NCI-H345 treated with DMSO at 0.1 percent for 48 hours (cell line): Measurements from ENCODE around the gene ZRANB1.
A peak's percentile ranks its signal among the peaks of the same experiment; 100 is the strongest.

Experiments used
- DNase-seq: peaks from one replicate; lab custom pipeline; 2025; ENCODE audit not compliant: unreplicated experiment; lab: John Stamatoyannopoulos, UW

Gene ZRANB1

DNA sequence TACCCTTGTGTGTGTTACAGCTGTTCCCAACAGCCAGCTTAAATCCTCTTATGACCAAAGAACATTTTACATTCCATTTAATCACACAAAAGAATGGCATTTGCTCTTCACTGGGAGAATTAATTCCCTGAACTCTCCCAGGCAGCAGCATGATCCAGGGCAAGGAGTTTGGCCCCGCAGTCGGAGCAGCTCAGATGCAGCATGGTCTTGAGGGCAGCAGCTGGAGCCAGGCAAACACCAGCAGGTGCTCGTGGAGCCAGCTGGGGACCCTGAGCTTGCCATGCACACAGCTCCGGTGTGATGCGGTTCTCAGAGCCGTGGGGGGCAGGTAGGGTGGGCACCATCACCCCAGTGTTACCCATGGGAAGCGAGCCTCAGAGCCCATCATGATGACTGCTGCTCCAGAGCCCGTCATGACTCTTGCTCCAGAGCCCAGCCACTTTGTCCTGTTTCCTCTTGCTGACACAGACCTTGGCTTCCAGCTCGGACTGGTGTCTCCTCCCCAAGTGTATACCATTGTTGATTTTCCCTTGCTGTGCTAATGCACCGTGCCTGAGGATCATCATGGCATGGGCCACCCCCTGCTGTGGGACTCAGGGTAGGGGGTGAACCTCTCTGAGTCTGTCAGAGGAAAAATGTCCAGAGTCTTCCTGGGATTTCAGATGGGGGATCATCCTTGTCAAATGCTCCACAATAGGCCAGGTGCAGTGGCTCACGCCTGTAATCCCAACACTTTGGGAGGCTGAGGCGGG is 75.8 kb downstream of the ZRANB1 start:
- peak; percentile 53 for DNase-seq

- DNase-seq = no peak
Observed at GRCh38 chr10:125018576-125019143, 76.7 kb downstream of the ZRANB1 start.

DNA sequence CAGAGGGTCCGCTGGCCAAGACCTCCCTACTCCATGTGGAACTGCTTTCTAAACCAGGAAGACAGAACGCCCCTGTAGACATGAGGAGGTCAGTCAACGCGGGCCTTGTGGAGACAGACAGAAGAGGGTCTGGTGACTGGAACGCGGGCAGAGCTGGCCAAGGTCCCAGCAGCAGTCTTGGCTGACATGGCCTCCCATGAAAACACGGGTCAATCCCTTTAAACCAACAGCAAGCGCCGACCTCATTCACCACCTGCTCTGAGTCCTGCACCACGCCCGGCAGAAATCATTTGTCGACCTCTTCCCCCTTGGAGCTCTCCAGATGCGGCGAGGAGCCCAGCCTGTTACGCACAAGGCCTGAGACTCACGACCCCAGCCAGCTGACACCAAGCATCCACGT is 78.5 kb downstream of the ZRANB1 start:
- DNase-seq = no peak

DNA sequence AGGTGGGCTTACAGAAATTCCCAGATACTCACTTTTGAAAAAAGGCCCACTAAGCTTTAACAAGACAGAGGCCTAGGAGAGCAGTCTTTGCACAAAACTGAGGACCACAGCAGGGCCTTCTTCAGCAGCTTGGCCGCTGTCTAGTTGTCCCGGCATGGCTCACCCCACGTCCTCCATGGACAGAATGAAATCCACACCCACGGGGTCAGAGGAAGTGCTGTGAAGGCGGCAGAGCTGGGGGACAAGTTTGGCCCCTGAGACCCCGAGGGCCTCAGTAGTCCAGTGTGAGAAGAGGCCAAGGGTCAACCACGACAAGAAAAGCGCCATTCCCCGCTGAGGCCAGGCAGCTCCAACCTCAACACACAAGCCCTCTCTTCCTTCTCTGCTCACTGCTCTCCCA is 78.9 kb downstream of the ZRANB1 start:
- no peak for DNase-seq

GRCh38 chr10:125021686-125022344 is 79.9 kb downstream of the ZRANB1 start:
- no peak for DNase-seq

- DNase-seq = no peak
Observed at GRCh38 chr10:125022671-125023070, 80.7 kb downstream of the ZRANB1 start.

DNA sequence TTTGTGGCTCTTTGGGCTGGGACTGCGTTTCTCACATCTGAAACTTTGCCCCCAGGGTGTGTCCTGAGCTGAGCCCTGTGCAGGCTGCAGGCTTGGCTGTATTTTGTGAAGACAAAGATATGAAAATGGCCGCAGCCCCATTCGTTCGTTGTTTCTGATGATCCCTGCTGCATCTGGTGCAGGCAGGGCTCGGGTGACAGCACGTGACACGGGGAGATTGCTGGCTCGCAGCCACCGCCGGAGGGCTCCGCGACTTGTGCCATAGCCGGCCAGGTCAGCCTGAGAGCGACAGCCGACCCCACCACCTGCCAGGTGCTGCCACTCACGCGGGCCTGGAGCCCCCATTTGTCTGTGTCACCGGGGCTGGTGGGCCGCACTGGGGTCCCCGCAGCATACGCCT is 81.3 kb downstream of the ZRANB1 start:
- DNase-seq = no peak

GRCh38 chr10:125023862-125024496 is 82.1 kb downstream of the ZRANB1 start:
- peak; percentile 55 for DNase-seq

DNA sequence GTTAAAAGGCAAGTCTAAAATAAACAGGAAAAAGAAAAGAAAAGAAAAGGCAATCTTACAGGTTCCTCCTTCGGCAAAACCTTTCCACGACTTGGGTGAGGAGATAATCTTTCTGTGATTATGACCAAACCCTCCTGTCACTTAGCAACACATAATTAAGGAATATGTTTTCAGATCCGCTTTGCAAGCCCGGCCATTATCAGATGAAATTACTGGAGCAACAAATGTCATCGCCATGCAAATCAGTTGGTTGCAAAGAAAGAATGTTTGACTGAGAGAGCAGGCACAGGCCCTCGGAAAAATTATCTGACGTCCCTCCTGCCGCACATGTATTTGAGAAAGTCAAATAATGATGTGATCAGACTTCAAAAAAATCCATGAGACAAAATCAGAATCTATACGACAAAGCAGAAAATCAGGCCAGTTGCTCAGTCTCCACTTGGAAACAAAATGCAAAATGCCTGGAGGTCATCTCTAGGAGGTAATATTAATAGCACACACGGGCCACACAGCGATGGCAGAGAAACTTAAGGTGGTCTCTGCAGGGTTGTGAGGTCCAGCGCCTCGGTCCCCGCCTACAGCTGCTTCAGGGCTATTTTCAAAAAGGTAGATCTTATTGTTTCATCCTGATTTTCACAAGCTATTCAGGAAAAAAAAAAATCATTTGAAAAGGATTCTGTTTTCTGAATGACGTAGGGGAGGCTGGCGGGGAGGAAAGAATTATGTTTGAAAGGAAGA is 82.7 kb downstream of the ZRANB1 start:
- DNase-seq = no peak

DNA sequence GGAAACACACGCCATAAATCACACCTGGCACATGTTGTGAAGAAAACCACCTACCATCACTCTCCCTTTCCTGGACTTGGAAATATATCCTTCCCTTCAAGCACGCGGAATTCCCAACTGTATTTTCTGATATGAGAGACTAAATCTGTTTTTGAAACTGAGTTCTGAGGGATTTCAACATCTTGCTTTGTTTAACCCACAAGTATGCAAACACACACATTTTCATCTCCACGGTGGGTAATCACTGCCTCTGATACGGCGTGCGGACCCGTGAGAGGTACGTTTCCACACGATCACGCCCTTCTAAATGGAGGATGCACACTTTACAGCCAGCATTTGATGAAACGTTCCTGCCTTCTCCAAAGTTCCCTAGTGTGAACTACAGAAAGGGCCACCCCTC is 83.4 kb downstream of the ZRANB1 start:
- no peak for DNase-seq

GRCh38 chr10:125026036-125026931 is 84.4 kb downstream of the ZRANB1 start:
- DNase-seq = no peak

DNA sequence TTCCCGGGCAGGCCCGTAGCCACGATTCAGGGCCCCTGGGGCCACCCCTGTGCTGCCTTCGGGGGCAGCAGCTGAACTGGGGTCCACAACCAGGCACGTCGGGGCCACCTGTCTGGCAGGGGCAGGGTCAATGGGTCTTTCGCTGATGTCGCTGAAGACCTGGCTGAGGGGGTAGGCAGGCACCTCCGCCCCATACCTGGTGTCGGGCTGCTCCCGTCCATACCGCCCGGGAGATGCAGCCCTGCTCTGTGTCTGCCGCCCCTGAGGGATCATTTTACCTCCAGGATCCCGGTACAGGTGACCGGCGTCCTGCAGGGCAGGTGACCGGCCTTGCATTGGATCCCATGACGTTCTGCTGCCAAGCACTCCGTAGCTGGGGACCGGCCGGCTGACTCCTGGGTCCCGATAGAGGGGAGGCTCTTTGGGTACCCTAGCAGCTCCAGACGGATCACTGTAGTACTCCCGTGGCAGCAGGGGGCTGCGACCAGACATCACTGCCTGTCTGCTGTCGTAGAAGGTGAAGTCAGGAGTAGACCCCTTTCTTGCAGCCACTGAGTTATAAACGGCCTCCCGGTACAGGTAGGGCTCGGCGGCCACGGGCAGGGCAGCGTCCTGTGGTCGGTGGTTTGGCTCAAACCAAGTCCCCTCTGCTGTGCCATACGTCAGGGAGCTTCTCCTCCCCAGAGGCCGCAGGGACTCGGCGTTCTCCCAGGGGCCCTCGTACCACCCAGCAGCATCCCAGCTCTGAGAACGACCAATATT is 85.2 kb downstream of the ZRANB1 start:
- no peak for DNase-seq

GRCh38 chr10:125027871-125028869 is 86.2 kb downstream of the ZRANB1 start:
- no peak for DNase-seq

GRCh38 chr10:125029584-125030242 is 87.8 kb downstream of the ZRANB1 start:
- no peak for DNase-seq

DNA sequence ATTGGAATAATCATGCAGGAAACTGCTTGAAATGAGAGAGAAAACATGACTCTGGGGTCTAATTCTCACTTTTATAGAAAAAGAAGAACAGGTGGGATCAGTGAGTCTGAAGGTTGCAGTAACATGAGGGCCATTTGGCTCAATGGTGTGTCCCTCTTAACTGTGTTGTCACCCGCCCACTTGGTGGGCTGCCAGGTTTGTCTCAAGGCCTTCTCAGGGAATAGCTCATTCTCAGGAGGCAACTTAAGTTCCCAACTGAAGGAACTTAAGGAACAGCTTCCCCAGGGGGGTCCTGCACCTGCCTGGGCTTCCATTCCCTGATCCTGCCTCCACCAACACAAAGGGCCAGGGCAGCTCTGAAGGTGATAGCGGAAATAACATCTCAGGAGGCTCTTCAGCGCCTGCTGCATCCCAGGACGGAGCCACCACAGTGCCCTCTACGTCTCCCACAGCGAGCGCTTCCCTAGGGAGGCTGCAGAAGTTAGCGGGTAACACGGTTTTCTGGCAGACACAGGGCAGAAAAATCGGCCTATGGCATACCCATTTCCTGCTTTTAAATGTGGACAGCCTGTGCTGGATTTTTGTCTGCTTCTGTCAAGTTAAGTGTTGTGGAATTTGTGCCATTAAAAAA is 88.8 kb downstream of the ZRANB1 start:
- no peak for DNase-seq

GRCh38 chr10:125032474-125033020 is 90.6 kb downstream of the ZRANB1 start:
- no peak for DNase-seq
